ENCODE measurements around the gene EXOC4. TPM values are rescaled to one million over a fixed set of nuclear protein-coding genes. Genes with fewer than 3 reads are reported as not detected.

The EXOC4 gene
- total RNA-seq, 1 experiment from 2014 or later, result 75.8 TPM

DNA sequence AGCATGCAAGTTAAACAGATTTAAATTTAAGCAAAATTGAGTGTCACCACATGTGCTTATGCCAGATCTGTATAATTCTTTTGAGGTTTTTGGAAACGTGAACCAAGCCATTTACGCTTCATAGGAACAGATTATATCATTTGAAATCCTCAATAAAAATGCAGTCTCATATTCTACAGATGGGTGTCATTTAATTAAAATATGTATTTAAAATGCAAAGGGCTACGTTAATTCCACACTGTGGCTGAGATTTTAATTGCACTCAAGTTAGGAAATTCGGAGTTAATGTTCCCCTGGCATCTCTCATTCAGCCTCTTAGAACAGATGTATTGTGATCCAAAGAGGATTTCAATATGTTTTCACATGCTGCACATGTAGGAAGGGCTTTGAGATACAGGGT lies 709.8 kb downstream of the EXOC4 start:
- H2BK5ac ChIP-seq (ENCODE audit: insufficient read length, low read length), result no peak overlapping the region
- no peak overlapping the region for H2AK5ac ChIP-seq (ENCODE audit: insufficient read length, low read length)
- DNase-seq, result no peak
- no peaks in the 10 kb centered on the region for H3K79me2 ChIP-seq (ENCODE audit: insufficient read depth, low read length)
- H3K4me2 ChIP-seq (ENCODE audit: insufficient read depth, insufficient read length, low read length), result no peak overlapping the region
- no peak overlapping the region for H4K8ac ChIP-seq (replicated peaks; ENCODE audit: insufficient read length, low read depth, low read length)
- Mint-ChIP-seq H3K27me3 (ENCODE audit: low read depth) (no peaks in the 10 kb centered on the region), H3K4me1 (peaks cover 0 to 4% of the 10 kb centered on the region in 2 experiments; a peak in 1 of 4 replicates), H3K27ac (no peak overlapping the region; a peak in 1 of 7 replicates), H3K4me3 (no peak overlapping the region), H3K9me3 (peaks cover 19 to 32% of the 10 kb centered on the region in 2 experiments), H3K36me3 (ENCODE audit: insufficient read depth in 1 of 3, low read depth in 3 of 3) (peaks cover 15 to 30% (median 15%) of the 10 kb centered on the region in 3 experiments)
- no peaks in the 10 kb centered on the region for H3K9me3 ChIP-seq (ENCODE audit: control insufficient read depth, low read depth, low read length)
- H4K5ac ChIP-seq (ENCODE audit: insufficient read length, low read depth, low read length), result no peak overlapping the region
- H3K23me2 ChIP-seq (ENCODE audit: insufficient read length, low read depth, low read length, poor library complexity, severe bottlenecking), result no peaks in the 10 kb centered on the region
- no CpG with 5 or more reads among the region's 4 CpGs for WGBS (ENCODE audit: extremely low coverage, insufficient read length, low lambda C conversion rate)
- TF ChIP-seq, protein P1, sequence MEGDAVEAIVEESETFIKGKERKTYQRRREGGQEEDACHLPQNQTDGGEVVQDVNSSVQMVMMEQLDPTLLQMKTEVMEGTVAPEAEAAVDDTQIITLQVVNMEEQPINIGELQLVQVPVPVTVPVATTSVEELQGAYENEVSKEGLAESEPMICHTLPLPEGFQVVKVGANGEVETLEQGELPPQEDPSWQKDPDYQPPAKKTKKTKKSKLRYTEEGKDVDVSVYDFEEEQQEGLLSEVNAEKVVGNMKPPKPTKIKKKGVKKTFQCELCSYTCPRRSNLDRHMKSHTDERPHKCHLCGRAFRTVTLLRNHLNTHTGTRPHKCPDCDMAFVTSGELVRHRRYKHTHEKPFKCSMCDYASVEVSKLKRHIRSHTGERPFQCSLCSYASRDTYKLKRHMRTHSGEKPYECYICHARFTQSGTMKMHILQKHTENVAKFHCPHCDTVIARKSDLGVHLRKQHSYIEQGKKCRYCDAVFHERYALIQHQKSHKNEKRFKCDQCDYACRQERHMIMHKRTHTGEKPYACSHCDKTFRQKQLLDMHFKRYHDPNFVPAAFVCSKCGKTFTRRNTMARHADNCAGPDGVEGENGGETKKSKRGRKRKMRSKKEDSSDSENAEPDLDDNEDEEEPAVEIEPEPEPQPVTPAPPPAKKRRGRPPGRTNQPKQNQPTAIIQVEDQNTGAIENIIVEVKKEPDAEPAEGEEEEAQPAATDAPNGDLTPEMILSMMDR (conservative IDR thresholded peaks at IDR 0.05), result no peak
- H3K56ac ChIP-seq (ENCODE audit: insufficient read length, low read depth, low read length), result no peak overlapping the region
- H3T11ph ChIP-seq (ENCODE audit: low read length), result no peak overlapping the region
- H3K79me1 ChIP-seq (ENCODE audit: insufficient read depth, low read depth, low read length, poor library complexity, severe bottlenecking), result no peaks in the 10 kb centered on the region
- no peak overlapping the region for H2AFZ ChIP-seq (ENCODE audit: low read length)
- H3K4me1 ChIP-seq (ENCODE audit: insufficient read depth, low read length), result no peaks in the 10 kb centered on the region
- H3K4ac ChIP-seq (ENCODE audit: low read depth, low read length), result no peak overlapping the region
- H4K91ac ChIP-seq (ENCODE audit: insufficient read length, low read depth, low read length), result no peak overlapping the region
- H3K27ac ChIP-seq (ENCODE audit: insufficient read length, low read depth, low read length), result no peak overlapping the region
- no peak overlapping the region for H2BK12ac ChIP-seq (ENCODE audit: insufficient read length, low read depth, low read length)
- no peak overlapping the region for H2BK15ac ChIP-seq (ENCODE audit: low read depth, low read length)
- H2BK120ac ChIP-seq (ENCODE audit: low read depth, low read length, poor library complexity, severe bottlenecking), result no peak overlapping the region
- no peaks in the 10 kb centered on the region for H4K20me1 ChIP-seq (ENCODE audit: control insufficient read depth, insufficient read depth, insufficient read length)
- H2BK20ac ChIP-seq (ENCODE audit: low read depth, low read length, poor library complexity, severe bottlenecking), result no peak overlapping the region
- H3K18ac ChIP-seq (ENCODE audit: insufficient read length, low read depth, low read length), result no peak overlapping the region
- no peak overlapping the region for H3K9ac ChIP-seq (ENCODE audit: extremely low read depth, insufficient read length, low read length)
- no peak overlapping the region for H3K14ac ChIP-seq (ENCODE audit: insufficient read depth, low read length)
- no peaks in the 10 kb centered on the region for H3K27me3 ChIP-seq (ENCODE audit: insufficient read depth, low read length)
- H3K23ac ChIP-seq (ENCODE audit: insufficient read length, low read depth, low read length), result no peak overlapping the region
